Prostate gland (tissue), 2 donors: ENCODE data around the gene CEP63. TPM values are rescaled to one million over a fixed set of nuclear protein-coding genes. Genes with fewer than 3 reads are reported as not detected.
A peak's percentile ranks its signal among the peaks of the same experiment; 100 is the strongest.

Experiments used
- DNase-seq: peaks from one replicate; pipeline ENCODE4 v3.0.0-alpha.2; 2019; ENCODE audit warnings: low spot score
- H3K27ac ChIP-seq, 2 donors: fragments of 200-600 bp; sonication (generic); 2 replicates each; pipeline ENCODE4 v1.5.1; 2017 to 2019
- H3K27me3 ChIP-seq: fragments of 200-600 bp; sonication (generic); replicated peaks from 2 replicates; pipeline ENCODE4 v1.5.1; 2019; ENCODE audit not compliant: insufficient read depth
- H3K36me3 ChIP-seq, 2 donors: fragments of 200-600 bp; sonication (generic); 1 replicate in 1 of 2; 2 replicates in 1 of 2; pipeline versions ENCODE4 v1.5.1 to v1.8.1; 2017 to 2019
- H3K4me1 ChIP-seq: fragments of 200-600 bp; sonication (generic); replicated peaks from 2 replicates; pipeline ENCODE4 v1.5.1; 2019
- H3K4me3 ChIP-seq, 2 donors: fragments of 200-600 bp; sonication (generic); 2 replicates each; pipeline ENCODE4 v1.5.1; 2017 to 2019
- H3K9me3 ChIP-seq: fragments of 200-600 bp; sonication (generic); 2 replicates; pipeline ENCODE4 v1.5.1; 2017
- CTCF ChIP-seq, 4 experiments: fragments of 200-600 bp in 2 of 4; fragments of 450-650 bp in 2 of 4; sonication (generic) in 2 of 4; IDR thresholded peaks; 1 replicate in 3 of 4; 2 replicates in 1 of 4; pipeline ENCODE4 v1.5.1; 2016 to 2019; ENCODE audit warnings: antibody characterized with exemption in 4 of 4, mild to moderate bottlenecking in 2 of 4, moderate library complexity in 2 of 4
- POLR2A ChIP-seq: fragments of 450-650 bp; IDR thresholded peaks from one replicate; pipeline ENCODE4 v1.6.1; 2016; ENCODE audit warnings: antibody characterized with exemption, mild to moderate bottlenecking
- POLR2AphosphoS5 ChIP-seq: sonication (generic); formaldehyde crosslinking; IDR thresholded peaks from one replicate; pipeline ENCODE4 v1.6.1; 2017; ENCODE audit warnings: antibody characterized with exemption
- WGBS: methylation state at CpG from one replicate; pipeline ENCODE4 v1.1.5; 2018; 5-methylcytosine and 5-hydroxymethylcytosine counted together
- intact Hi-C: fragments of 100-400 bp; cut with DNase I; formaldehyde crosslinking; loops from one replicate; pipeline ENCODE4 v1.14.2; 2022
- total RNA-seq, 2 donors: library from RNA; depleted of rRNA; stranded (reverse); fragments of >200 nt; gene quantifications; one replicate each; pipeline ENCODE4 v1.1.0, GENCODE V29; 2016

Gene CEP63
- total RNA-seq, 2 donors from 2014 or later = 35.2 to 60.1 TPM

GRCh38 chr3:134483195-134483900 is 2.5 kb upstream of the CEP63 start:
- intact Hi-C loops = loop anchor here (5.0 to 10.0 kb wide), 2 partner anchors 271 to 669 kb away; no protein-coding TSS in a partner anchor
- DNase-seq = no peak
- H3K36me3 ChIP-seq = no peaks in the 10 kb centered on the region
- no peak overlapping the region for H3K4me3 ChIP-seq
- H3K4me1 ChIP-seq = peaks cover 9% of the 10 kb centered on the region
- no peaks in the 10 kb centered on the region for H3K27me3 ChIP-seq
- no peaks in the 10 kb centered on the region for H3K9me3 ChIP-seq
- TF ChIP-seq POLR2A (no peak), POLR2AphosphoS5 (no peak), CTCF (IDR thresholded peaks at IDR 0.05) (no peak)
- 82% methylated on average over 7 of the region's 7 CpGs for WGBS
- no peak overlapping the region for H3K27ac ChIP-seq

GRCh38 chr3:134485075-134485717 is 661 bp upstream of the CEP63 start:
- Histone ChIP-seq H3K27ac (peak overlapping the region; percentile 86 to 96), H3K36me3 (no peaks in the 10 kb centered on the region), H3K27me3 (no peaks in the 10 kb centered on the region), H3K4me3 (peak overlapping the region; percentile 59 to 89), H3K9me3 (no peaks in the 10 kb centered on the region), H3K4me1 (peaks cover 9% of the 10 kb centered on the region)
- intact Hi-C loops = loop anchor here (5.0 to 10.0 kb wide), 2 partner anchors 670 to 823 kb away; partner anchors contain the start of gene TOPBP1
- DNase-seq = peak; percentile 11
- WGBS = under 1% methylated on average over 24 of the region's 24 CpGs
- TF ChIP-seq POLR2AphosphoS5 (peak; percentile 4), POLR2A (no peak)

GRCh38 chr3:134486577-134487041 is 752 bp downstream of the CEP63 start:
- 1% methylated on average over 17 of the region's 17 CpGs for WGBS
- TF ChIP-seq POLR2A (no peak), POLR2AphosphoS5 (no peak), CTCF (IDR thresholded peaks at IDR 0.05) (no peak)
- peak overlapping the region; percentile 86 to 96 for H3K27ac ChIP-seq
- H3K4me1 ChIP-seq = peaks cover 9% of the 10 kb centered on the region
- no peaks in the 10 kb centered on the region for H3K36me3 ChIP-seq
- H3K4me3 ChIP-seq = peak overlapping the region; percentile 59 to 89
- no peaks in the 10 kb centered on the region for H3K9me3 ChIP-seq
- H3K27me3 ChIP-seq = no peaks in the 10 kb centered on the region
- intact Hi-C loops = loop anchor here (5.0 to 10.0 kb wide), 2 partner anchors 672 to 824 kb away; partner anchors contain the start of gene TOPBP1
- DNase-seq = no peak

GRCh38 chr3:134487406-134487805 is 1.5 kb downstream of the CEP63 start:
- Histone ChIP-seq H3K4me3 (peak overlapping the region in 1 of 2 donors; percentile 59), H3K27me3 (no peaks in the 10 kb centered on the region), H3K27ac (no peak overlapping the region), H3K4me1 (peaks cover 9% of the 10 kb centered on the region), H3K9me3 (no peaks in the 10 kb centered on the region), H3K36me3 (no peaks in the 10 kb centered on the region)
- intact Hi-C loops = loop anchor here (5.0 to 10.0 kb wide), 2 partner anchors 673 to 825 kb away; partner anchors contain the start of gene TOPBP1
- no peak for DNase-seq
- WGBS = 48% methylated on average over 5 of the region's 5 CpGs
- TF ChIP-seq POLR2A (no peak), CTCF (IDR thresholded peaks at IDR 0.05) (no peak), POLR2AphosphoS5 (no peak)

- no peaks in the 10 kb centered on the region for H3K27me3 ChIP-seq
- no peak for TF ChIP-seq POLR2AphosphoS5
- no peak for TF ChIP-seq CTCF (IDR thresholded peaks at IDR 0.05)
- no peak for TF ChIP-seq POLR2A
- H3K4me3 ChIP-seq = no peak overlapping the region
- DNase-seq = no peak
- intact Hi-C loops = no loop called here
- no peaks in the 10 kb centered on the region for H3K36me3 ChIP-seq
- 75% methylated on average over 5 of the region's 5 CpGs for WGBS
- no peak overlapping the region for H3K27ac ChIP-seq
- no peaks in the 10 kb centered on the region for H3K4me1 ChIP-seq
- no peaks in the 10 kb centered on the region for H3K9me3 ChIP-seq
Observed at GRCh38 chr3:134494495-134494894, 8.6 kb downstream of the CEP63 start.
